Sigmoid colon (tissue), 3 donors: ENCODE data around the gene ATP6V0E1.

Source experiments
- POLR2A ChIP-seq, 2 donors: fragments of 450-650 bp; IDR thresholded peaks; one replicate each; pipeline ENCODE4 v1.6.1; 2016; ENCODE audit warnings: antibody characterized with exemption in 2 of 2, mild to moderate bottlenecking in 2 of 2, moderate library complexity in 2 of 2
- TF ChIP-seq, protein P1 (sequence below), 4 experiments: fragments of 450-650 bp in 3 of 4; fragments of 200-600 bp in 1 of 4; IDR thresholded peaks; one replicate each; pipeline ENCODE4 v1.5.1; 2016 to 2019; ENCODE audit warnings: antibody characterized with exemption in 4 of 4, mild to moderate bottlenecking in 3 of 4, moderate library complexity in 2 of 4

DNA sequence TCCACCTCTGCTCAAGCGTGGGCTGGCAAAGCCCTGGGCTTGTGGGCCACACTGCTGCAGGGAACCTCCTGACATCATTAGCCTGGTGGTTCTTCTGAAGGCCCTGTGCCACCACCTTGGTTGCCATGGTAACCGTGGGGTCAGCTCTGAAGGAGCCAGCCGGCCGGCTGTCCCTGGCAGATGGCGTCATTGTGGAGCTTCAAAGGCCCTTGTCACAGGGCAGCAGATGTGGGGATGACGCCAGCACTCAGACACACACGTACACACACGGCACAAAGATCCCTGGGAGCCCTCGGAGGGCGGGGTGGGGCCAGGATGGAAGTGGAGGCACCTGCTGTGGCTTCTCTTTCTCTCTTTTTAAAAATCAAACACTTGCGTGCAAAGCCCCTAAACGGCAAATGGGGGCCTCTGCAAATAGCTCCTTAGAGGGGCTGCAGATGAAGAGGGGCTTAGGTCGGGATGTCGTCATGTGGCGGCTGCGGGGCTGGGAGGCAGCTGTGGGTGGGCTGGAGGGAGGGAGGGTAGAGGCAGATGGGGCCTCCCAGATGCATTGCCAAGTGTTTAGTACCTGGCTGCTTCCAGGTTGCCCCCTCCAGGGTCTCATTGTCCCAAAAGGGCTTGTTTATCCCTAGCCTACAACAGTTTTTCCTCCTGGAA is 43.8 kb upstream of the ATP6V0E1 start:
- TF ChIP-seq, protein P1, sequence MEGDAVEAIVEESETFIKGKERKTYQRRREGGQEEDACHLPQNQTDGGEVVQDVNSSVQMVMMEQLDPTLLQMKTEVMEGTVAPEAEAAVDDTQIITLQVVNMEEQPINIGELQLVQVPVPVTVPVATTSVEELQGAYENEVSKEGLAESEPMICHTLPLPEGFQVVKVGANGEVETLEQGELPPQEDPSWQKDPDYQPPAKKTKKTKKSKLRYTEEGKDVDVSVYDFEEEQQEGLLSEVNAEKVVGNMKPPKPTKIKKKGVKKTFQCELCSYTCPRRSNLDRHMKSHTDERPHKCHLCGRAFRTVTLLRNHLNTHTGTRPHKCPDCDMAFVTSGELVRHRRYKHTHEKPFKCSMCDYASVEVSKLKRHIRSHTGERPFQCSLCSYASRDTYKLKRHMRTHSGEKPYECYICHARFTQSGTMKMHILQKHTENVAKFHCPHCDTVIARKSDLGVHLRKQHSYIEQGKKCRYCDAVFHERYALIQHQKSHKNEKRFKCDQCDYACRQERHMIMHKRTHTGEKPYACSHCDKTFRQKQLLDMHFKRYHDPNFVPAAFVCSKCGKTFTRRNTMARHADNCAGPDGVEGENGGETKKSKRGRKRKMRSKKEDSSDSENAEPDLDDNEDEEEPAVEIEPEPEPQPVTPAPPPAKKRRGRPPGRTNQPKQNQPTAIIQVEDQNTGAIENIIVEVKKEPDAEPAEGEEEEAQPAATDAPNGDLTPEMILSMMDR (IDR thresholded peaks at IDR 0.05), result no peak
- TF ChIP-seq POLR2A (IDR thresholded peaks at IDR 0.05), result no peak
